ENCODE measurements around the gene SRGAP3.

Gene SRGAP3

GRCh38 chr3:9251055-9251786 is 1.8 kb upstream of the SRGAP3 start:
- DNase-seq: no peak

- peak; percentile 14 for DNase-seq
Measured at GRCh38 chr3:9250236-9250635, 790 bp upstream of the SRGAP3 start.

GRCh38 chr3:9248522-9249271 is 749 bp downstream of the SRGAP3 start:
- DNase-seq: no peak

DNA sequence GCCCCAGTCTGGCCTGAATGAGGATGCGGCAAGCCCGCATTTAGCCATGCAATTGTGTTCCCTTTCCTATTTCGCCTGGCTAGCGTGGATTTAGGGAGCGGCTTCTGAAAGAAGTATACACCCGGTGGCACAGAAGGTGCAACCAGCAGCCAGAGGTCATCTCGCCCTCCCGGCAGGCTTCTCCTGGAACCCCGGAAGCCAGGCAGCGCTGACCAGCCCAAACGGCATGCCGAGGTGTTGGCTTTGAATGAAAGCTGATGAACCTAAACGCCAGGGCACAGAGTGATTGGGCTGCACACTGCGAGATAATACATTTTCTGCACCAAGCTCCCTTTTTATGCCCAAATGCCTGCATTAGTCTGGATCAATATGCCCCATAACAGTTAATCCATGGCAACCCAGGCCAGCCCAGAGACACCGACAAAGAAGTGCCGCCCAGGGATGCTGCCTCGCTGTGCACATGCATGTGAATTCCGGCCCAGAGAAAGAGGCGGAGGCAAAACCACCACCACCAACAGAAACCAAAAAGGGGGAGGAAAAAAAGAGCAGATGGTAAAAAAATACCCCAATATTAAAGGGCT is 1.4 kb downstream of the SRGAP3 start:
- no peak for DNase-seq

DNA sequence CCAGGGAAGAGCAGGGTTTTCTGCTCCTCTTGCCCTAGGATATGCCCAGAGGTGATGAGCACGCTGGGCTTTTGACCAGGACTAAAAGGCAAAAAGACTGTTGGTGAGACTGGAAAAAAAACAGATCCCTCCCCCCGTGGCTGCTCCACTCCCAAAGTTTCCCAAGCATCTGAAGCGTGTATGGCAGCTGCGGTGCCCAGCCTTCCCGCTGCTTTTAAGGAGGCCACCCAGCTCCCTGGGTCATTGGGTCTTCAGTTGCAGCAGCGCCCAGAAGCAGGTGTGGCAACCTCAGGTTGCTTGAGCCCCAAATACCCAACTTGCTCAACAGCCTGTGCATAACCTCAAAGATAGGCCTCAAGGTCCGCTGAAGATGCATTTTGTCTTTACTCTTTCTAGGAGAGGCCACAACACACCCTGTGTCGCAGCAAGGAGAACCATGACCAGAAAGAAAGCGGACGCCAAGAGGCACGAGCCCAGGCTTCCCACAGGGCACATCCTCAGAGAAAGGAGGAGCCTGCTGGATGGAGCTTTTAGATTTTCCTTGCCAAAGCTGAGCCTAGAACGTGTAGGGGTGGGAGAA is 2.0 kb downstream of the SRGAP3 start:
- DNase-seq: no peak

DNA sequence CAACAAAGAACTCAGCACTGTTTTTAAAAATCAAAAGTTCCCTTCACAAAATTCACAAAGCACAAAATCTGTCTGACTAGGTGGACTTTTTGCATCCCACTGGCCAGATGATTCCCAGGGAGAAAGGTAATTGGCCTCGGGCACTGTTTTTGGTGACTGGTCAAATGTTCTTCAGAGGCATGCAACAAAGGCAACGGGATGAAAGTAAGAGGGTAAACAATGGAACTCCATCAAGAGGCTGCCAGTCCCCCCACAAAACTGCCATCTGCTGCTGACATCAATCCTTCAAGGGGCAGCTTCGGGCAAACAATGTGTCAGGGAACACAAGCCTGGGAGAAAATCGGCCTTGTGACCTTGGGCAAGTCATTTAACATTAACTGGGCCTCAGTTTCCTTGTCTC is 3.3 kb downstream of the SRGAP3 start:
- DNase-seq: no peak

DNA sequence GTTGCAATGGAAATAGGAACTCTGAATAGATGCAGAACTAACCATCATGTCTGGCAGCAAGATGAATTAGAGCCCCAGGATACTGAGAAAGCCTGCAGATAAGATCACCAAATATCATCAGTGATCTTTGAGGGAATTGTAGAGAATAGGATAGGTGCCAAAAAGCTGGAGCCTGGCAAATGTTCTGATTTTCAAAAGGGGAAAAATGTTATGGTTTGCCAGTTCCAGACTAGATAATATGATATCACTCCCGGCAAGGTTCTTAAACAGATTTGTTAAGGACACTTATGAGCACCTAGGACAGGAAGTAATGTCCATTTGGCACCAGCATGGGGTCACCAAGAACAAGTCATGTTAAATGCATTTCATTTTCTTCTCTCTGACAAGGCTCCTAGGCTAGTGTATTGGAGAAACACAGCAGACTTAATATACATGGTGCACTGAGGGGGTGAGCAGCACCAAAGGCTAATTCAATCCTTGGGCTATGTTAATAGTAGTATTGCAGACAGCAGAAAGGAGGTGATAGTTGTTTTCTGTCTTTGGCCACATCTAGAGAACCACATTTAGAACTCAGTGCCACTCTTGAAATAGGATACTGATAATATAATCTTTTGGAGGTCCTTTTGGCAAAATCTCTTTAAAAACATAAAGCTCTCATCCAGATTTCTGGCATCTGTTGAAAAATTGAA is 4.8 kb downstream of the SRGAP3 start:
- peak; percentile 25 for DNase-seq

DNA sequence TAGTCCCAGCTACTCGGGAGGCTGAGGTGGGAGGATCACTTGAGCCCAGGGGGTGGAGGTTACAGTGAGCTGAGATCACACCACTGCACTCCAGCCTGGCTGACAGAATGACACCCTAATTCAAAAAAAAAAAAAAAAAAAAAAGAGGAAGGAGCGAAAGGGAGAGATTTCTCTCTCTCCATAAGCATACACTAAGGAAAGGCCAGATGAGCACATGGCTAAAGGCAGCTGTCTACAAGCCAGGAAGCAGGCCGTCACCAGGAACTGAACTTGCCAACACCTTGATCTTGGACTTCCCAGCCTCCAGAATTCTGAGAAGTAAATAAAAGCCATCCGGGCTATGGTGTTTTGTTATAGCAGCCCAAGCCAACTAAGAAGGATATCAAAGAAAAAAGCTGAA is 7.5 kb downstream of the SRGAP3 start:
- DNase-seq: no peak

DNA sequence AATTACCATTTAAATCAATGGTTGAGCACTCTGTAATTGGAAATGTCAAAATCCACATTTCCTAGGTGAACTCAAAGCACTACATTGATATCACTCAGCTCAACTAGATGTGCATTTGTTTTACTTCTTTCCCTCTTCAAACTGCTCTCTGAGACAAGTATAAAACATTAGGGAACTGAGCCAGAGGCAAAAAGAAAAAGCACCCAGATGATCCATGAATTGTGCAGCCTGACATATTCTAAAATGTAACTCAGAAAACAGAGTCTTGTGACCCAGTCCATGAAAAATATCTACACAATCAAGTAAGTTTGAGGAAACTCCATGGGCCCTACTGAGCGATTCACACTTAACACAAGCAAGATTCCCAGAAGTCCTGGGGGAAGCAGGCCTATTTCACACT is 9.8 kb downstream of the SRGAP3 start:
- no peak for DNase-seq

DNA sequence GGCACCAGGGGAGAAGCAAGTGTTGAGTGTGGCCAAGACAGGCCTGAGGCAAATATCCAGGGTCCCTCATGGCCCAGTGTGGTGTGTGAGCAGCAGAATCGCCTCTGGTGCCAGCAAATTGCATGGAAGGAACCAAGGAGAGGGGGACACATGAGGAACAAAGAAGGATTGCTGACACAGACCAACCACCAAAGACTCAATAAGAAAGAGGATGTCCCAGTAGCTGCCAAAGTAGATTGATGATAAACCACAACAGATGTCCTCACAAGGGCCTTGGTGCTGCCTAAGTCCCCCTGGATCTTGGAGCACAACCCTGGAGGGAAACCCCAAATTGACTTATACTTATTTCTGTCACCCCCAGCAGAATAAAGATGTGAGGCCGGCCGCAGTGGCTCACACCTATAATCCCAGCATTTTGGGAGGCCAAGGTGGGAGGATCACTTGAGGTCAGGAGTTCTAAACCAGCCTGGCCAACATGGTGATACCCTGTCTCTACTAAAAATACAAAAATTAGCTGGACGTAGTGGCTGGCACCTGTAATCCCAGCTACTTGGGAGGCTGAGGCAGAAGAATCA is 10.6 kb downstream of the SRGAP3 start:
- no peak for DNase-seq

DNA sequence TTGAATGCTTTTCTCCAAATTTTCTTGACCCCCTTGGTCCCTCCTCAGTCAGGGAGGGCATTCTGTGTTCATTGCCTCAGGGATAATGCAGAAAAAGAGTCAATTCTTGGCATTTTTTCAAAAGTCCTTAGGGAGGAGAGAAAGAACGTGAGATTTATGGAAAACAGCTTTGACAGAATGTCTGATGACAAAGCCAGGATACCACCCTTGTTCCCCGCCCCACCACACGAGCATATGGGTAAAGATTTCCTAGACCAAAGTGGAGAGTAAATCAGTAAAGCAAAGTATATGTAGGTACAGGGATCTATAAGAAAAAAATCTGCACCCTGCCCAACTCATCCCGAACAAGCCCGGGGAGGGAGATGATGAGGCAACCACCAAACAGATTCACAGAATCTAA is 11.2 kb downstream of the SRGAP3 start:
- no peak for DNase-seq

GRCh38 chr3:9233814-9234600 is 15.4 kb downstream of the SRGAP3 start:
- DNase-seq: no peak

DNA sequence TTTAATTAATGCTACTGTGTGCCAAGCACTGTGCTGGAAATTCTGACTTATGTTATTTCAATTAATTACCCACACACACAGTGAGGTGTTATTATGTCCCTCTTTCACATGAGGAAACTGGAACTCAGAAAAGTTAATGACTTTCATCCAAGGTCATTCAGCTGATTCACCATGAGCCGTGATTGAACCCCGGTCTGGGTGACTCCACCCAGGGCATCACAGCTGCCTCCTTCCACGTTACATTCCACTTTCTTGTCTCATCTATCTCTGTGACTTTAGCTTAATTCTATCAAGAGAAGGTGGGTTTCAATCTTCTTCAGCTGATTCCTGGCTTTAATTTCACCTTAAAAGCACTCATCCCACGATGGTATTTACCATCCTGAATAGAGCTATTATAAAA is 16.3 kb downstream of the SRGAP3 start:
- DNase-seq: no peak

DNA sequence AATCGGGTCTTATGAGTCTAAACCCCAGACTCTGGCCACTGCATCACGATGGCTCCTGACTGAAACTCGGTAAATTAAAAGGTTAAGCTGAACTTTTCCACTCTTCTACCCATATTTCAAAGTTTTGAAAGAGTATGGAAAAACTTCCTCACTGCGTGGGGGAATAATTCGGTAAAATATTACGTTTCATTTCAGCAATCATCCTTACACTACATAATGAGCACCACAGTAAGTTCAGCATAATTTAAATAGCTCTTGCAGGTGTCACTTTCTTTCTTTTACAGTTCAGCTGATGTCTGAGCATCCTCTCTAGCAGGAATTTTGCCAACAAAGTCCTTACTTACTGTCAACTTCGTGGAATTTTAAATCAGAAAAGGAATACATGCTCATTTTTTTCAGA is 17.5 kb downstream of the SRGAP3 start:
- DNase-seq: no peak

- DNase-seq: no peak
Measured at GRCh38 chr3:9231471-9231870, 18.0 kb downstream of the SRGAP3 start.

DNA sequence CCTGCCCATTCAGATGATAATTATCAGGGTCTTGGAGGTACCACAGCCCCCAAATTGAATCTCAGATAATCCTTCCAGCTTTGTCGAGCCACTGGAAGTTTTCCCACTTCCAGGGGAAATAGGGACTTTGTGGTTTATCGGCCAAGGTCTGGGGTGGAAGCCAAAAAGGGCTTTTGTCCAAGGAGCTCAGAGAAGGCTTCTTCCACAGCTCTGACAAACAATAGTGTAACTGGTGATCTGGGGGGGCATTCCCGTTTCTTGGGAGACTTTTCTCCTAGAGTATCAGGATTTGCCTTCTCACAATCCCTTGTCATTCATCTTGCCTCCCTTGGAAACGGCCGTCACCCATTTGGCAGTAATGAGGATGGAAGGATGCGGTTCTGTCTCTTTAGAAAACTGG is 18.4 kb downstream of the SRGAP3 start:
- DNase-seq: no peak

DNA sequence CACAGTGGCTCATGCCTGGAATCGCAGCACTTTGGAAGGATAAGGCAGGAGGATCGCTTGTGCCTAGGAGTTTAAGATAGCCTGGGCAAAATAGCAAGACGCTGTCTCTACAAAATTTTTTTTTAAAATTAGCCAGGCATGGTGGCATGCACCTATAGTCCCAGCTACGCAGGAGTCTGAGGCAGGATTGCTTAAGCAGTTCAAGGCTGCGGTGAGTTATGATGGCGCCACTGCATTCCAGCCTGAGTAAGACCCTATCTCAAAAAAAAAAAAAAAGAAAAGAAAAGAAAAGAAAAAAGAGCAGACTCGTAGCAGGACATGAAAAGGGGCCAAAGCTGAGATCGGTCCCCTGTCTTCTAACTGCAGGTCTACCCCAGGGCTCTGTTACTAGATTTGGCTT is 18.9 kb downstream of the SRGAP3 start:
- DNase-seq: no peak

GRCh38 chr3:9229879-9230278 is 19.6 kb downstream of the SRGAP3 start:
- no peak for DNase-seq

DNA sequence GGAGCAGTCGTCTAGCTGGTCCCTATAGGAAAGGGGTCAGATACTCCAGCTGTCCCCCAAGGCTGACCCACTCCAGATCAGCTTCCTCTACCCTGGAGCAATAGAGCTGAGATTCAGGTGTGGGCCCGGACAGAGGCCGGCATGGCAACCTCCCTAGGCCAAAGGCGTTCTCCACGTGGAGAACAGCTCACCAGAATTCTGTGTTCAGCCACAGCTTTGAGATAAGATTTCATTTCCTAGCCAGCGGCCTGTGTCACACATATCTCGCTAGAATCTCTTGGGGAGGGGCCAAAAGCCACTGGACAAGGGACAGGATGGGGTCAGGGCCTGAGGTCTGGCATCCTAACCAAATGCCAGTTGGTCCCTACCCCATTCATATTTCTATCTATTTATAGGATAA is 20.1 kb downstream of the SRGAP3 start:
- DNase-seq: no peak

DNA sequence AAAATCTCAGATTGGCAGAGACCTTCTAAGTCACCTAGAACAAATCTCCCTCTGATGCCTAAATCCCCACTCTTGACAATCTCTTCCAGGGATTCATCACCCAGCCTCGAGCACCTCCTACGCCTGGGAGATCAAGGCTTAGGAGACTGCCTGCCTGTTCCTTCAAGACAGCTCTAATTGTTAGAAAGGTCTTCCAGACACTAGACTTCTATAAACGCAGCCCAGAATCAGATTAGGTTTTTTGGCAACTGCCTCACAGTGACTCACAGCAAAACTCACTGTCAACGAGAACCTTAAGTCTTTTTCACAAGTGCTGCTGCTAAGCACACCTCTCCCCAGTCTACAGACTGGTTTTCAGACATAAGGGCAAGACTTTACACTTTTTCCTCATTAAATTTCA is 23.1 kb downstream of the SRGAP3 start:
- no peak for DNase-seq

GRCh38 chr3:9225268-9225667 is 24.2 kb downstream of the SRGAP3 start:
- DNase-seq: no peak

DNA sequence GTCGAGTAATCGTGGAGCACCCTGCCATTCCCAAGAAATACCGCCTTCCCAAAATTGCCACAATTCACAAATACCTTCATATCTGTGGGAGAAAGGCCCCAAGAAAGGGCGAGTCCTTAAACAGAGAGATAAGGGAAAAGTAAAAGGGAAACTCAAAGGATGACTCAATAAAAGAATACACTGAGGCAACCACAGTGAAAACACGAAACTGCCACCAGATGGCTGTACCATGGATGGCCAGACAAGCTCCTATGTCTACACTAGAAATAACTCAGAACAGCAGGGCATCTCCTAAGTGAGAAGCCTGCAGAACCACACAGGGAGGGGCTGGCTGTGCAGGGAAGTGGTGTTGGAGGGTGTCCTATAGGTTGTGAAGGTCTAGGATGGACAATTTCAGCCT is 25.0 kb downstream of the SRGAP3 start:
- no peak for DNase-seq
